ENCODE data around the gene LY86. TPM values are rescaled to one million over a fixed set of nuclear protein-coding genes. Genes with fewer than 3 reads are reported as not detected.

Gene LY86
- total and polyA plus RNA-seq, 2 donors (not counting 3 experiments of a cell fraction or from before 2014, with no cell fraction given): not detected

- no peaks in the 10 kb centered on the region for H4K20me1 ChIP-seq (replicated peaks; ENCODE audit: control insufficient read depth, extremely low read depth, insufficient read depth, low read length)
- FAIRE-seq (no peak), DNase-seq (ENCODE audit: low read depth, low spot score) (no peak)
- H3K36me3 ChIP-seq (ENCODE audit: control insufficient read depth in 2 of 2, extremely low read depth in 1 of 2, insufficient read depth in 2 of 2, low read length in 2 of 2): no peaks in the 10 kb centered on the region
- no peaks in the 10 kb centered on the region for H3K9me3 ChIP-seq (replicated peaks; ENCODE audit: control insufficient read depth, insufficient read depth, low read length)
- H3K4me1 ChIP-seq (ENCODE audit: control insufficient read depth, extremely low read depth, insufficient read depth, low read length): no peaks in the 10 kb centered on the region
- H3K4me3 ChIP-seq (replicated peaks in 1 of 3; ENCODE audit: insufficient read depth in 1 of 3, low read depth in 1 of 3, low read length in 3 of 3): no peak overlapping the region
- H3K27me3 ChIP-seq (ENCODE audit: control insufficient read depth in 2 of 2, insufficient read depth in 2 of 2, low read length in 2 of 2): peaks cover 0 to 3% of the 10 kb centered on the region in 2 experiments
- BruUV-seq (replicated peaks): no TSS peak
- H3K4me2 ChIP-seq (ENCODE audit: insufficient read depth, low read length): no peak overlapping the region
- dilution Hi-C loops (cut with MboI; ENCODE audit: extremely low pct_ligation_motif_present, low sequenced_read_pairs): no loop called here
- no peak overlapping the region for H3K27ac ChIP-seq (ENCODE audit: insufficient read depth, low read depth, low read length)
- no peak overlapping the region for H2AFZ ChIP-seq (ENCODE audit: low read depth, low read length)
- POLR2A ChIA-PET: no interaction called here
- TF ChIP-seq FOS (IDR thresholded peaks at IDR 0.05; ENCODE audit: borderline replicate concordance, insufficient read depth, low read length) (no peak), CTCF (IDR thresholded peaks at IDR 0.05; ENCODE audit: extremely low read depth in 1 of 2, insufficient read depth in 1 of 2, low read depth in 1 of 2, low read length in 2 of 2) (no peak), MAX (IDR thresholded peaks at IDR 0.05; ENCODE audit: insufficient read depth, insufficient read length) (no peak), GATA2 (IDR thresholded peaks at IDR 0.05; ENCODE audit: insufficient read depth, insufficient read length, low read depth, low read length) (no peak), MYC (IDR thresholded peaks at IDR 0.05; ENCODE audit: low read depth, low read length) (no peak), EZH2 (IDR thresholded peaks at IDR 0.05; ENCODE audit: borderline replicate concordance, low read depth, low read length, severe bottlenecking) (no peak), POLR2AphosphoS5 (IDR thresholded peaks at IDR 0.05; ENCODE audit: insufficient read depth, low read depth, low read length) (no peak), POLR2A (IDR thresholded peaks at IDR 0.05; ENCODE audit: low read depth, low read length) (no peak)
- no peaks in the 10 kb centered on the region for H3K79me2 ChIP-seq (ENCODE audit: control insufficient read depth, insufficient read depth, low read length)
- no peak overlapping the region for H3K9ac ChIP-seq (replicated peaks; ENCODE audit: extremely low read depth, insufficient read depth, low read length)
- CTCF ChIA-PET: no interaction called here
- intact Hi-C loops (cut with micrococcal nuclease): no loop called here
- no peaks in the 10 kb centered on the region for H3K9me1 ChIP-seq (replicated peaks; ENCODE audit: control insufficient read depth, extremely low read depth, insufficient read depth, low read length)
Measured at GRCh38 chr6:6623553-6623952, 35.0 kb downstream of the LY86 start.
